ENCODE data around the gene RAI1.
A peak's percentile ranks its signal among the peaks of the same experiment; 100 is the strongest.
"Not testable (repeated sequence)": the region's sequence is repeated elsewhere in the genome, so short reads cannot be mapped to it uniquely, and the experiment has no call there.

The RAI1 gene, protein sequence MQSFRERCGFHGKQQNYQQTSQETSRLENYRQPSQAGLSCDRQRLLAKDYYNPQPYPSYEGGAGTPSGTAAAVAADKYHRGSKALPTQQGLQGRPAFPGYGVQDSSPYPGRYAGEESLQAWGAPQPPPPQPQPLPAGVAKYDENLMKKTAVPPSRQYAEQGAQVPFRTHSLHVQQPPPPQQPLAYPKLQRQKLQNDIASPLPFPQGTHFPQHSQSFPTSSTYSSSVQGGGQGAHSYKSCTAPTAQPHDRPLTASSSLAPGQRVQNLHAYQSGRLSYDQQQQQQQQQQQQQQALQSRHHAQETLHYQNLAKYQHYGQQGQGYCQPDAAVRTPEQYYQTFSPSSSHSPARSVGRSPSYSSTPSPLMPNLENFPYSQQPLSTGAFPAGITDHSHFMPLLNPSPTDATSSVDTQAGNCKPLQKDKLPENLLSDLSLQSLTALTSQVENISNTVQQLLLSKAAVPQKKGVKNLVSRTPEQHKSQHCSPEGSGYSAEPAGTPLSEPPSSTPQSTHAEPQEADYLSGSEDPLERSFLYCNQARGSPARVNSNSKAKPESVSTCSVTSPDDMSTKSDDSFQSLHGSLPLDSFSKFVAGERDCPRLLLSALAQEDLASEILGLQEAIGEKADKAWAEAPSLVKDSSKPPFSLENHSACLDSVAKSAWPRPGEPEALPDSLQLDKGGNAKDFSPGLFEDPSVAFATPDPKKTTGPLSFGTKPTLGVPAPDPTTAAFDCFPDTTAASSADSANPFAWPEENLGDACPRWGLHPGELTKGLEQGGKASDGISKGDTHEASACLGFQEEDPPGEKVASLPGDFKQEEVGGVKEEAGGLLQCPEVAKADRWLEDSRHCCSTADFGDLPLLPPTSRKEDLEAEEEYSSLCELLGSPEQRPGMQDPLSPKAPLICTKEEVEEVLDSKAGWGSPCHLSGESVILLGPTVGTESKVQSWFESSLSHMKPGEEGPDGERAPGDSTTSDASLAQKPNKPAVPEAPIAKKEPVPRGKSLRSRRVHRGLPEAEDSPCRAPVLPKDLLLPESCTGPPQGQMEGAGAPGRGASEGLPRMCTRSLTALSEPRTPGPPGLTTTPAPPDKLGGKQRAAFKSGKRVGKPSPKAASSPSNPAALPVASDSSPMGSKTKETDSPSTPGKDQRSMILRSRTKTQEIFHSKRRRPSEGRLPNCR (N-terminal part only)

DNA sequence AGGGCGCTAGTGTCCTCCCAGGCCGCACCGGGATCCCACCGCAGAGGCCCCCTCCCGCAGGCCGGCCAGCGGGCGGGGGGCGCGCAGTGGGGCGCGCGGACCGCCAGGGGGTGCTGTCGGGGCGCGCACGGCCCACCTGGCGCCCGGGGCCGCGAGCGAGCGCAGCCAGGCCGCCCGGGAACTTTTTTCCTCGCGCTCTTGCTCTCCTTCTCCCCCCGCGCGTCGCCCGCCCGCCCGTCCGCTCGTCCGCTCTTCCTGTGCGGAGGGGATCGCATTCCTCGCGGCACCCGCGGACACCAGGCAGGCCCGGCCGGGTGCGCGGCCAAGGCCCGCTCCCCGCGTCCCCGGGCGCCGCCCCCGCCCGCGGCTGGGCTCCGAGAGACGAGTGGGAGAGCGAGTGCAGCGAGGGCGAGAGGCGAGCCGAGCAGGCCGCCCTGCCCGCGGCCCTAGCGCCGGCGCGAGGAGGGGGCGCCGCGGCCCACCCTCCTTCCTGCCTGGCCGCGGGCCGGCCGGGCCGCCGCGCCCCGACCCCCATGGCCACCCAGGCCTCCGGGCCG is at the start of gene RAI1:
RAI1 (plus strand) TSS at position 272 of the 557 bp plus-strand sequence. CDS start 111,491 bp downstream, outside the sequence.
- peak; percentile 74 for DNase-seq

- DNase-seq = peak; percentile 25
Measured at GRCh38 chr17:17632690-17633089, 48.6 kb upstream of the RAI1 start.

DNA sequence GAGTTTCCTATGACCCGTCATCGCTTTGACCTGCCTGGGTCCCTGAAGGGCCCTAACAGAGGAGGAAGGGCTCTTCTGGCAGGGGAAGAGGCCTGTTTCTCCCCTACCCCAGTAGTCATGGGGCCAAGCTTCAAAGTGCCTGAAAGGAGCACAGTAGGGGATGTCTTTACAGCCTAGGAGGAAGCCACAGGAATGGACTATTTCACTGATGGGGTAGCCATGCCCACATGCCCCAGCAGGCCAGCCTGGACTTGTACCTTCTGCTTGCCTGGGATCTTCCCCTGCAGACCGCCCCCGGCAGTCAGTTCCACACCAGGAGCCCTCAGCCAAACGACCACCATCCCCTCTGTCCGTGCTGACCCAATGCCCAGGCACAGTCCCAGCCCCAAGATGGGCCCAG is 47.9 kb upstream of the RAI1 start:
- DNase-seq = no peak

DNA sequence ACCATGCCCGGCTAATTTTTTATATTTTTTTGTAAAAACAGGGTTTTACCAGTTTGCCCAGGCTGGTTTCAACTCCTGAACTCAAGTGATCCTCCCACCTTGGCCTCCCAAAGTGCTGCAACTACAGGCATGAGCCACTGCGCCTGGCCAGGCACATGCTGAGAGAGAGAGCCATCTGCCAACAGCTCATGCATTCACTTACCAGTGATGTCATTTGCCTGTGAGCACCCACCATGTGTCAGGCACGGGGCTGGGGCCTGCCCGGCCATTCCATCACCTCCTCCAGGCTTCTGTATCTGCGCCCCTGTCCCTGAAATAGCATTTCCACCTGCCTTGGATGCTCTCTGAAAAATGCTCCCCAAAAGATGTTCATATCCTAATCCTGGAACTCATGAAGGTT is 46.1 kb upstream of the RAI1 start:
- no peak for DNase-seq

DNA sequence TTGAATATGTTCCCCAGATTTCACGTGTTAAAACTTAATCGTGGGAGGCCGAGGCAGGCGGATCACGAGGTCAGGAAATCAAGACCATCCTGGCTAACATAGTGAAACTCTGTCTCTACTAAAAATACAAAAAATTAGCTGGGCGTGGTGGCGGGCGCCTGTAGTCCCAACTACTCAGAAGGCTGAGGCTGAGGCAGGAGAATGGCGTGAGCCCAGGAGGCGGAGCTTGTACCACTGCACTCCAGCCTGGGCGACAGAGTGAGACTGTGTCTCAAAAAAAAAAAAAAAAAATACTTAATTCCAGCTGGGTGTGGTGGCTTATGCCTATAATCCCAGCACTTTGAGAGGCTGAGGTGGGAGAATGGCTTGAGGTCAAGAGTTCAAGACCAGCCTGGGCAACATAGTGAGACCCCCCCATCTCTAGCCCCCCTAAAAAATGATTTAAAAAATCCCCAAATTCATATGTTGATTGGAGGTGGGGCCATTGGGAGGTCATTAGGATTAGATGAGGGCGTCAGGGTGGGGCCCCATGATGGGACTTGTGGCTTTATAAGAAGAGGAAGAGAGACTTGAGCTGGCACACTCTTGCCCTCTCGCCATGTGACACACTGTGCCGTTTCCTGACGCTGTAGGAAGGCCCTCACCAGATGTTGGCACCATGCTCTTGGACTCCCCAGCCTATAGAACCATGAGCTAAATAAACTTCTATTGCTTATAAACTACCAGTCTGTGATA is 45.6 kb upstream of the RAI1 start:
- not testable (repeated sequence) for DNase-seq

GRCh38 chr17:17636272-17636885 is 44.9 kb upstream of the RAI1 start:
- no peak for DNase-seq

DNA sequence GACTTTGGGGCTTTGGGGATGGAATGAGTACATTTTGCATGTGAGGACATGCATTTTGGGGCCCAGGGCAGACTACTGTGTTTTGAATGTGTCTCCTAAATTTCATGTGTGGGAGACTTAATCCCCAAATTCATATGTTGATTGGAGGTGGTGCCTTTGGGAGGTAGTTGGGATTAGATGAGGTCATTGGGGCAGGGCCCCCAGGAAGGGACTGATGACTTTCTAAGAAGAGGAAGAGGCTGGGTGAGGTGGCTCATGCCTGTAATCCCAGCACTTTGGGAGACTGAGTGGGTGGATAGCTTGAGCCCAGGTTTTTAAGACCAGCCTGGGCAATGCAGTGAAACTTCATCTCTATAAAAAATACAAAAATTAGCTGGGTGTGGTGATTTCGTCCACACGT is 42.8 kb upstream of the RAI1 start:
- DNase-seq = no peak

- DNase-seq = not testable (repeated sequence)
Measured at GRCh38 chr17:17639661-17640270, 41.5 kb upstream of the RAI1 start.

DNA sequence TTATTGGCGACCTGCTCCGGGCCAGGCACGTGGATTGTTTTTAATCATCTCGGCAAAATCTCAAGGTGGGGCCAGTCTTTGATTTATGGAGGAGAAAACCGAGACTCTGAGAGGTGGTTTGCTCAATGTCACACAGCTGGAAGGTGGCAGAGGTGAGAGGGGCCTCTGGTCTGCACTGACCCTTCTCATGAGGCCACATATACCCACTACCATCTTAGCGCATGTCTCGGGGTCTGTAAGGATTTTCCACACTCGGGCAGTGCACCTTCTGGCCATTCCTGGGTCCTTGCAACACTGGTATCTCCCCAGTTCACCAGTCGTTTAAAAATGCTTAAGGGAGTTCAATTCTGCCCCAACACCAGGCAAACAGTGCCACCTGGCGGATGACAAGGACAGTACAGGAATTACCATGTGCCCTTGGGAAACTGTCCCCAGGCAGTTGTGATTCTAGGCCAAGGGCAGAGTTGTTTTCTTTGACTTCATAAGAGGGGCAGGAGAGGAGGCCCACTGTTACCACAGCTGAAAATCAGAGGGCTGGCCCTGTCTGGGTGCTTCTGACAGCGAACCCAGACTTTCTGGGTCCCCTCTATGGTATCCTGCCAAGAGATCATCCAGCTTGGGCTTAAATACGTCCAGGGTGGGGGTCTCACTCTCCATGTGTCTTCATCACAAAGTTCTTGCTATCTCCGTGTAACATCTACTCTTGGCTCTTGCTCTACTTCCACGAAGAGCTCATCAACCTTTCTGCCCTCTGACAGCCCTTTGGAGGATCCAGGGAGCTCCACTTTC is 39.4 kb upstream of the RAI1 start:
- DNase-seq = peak; percentile 73

GRCh38 chr17:17645148-17645547 is 36.1 kb upstream of the RAI1 start:
- DNase-seq = not testable (repeated sequence)

- no peak for DNase-seq
Measured at GRCh38 chr17:17645961-17646360, 35.3 kb upstream of the RAI1 start.

DNA sequence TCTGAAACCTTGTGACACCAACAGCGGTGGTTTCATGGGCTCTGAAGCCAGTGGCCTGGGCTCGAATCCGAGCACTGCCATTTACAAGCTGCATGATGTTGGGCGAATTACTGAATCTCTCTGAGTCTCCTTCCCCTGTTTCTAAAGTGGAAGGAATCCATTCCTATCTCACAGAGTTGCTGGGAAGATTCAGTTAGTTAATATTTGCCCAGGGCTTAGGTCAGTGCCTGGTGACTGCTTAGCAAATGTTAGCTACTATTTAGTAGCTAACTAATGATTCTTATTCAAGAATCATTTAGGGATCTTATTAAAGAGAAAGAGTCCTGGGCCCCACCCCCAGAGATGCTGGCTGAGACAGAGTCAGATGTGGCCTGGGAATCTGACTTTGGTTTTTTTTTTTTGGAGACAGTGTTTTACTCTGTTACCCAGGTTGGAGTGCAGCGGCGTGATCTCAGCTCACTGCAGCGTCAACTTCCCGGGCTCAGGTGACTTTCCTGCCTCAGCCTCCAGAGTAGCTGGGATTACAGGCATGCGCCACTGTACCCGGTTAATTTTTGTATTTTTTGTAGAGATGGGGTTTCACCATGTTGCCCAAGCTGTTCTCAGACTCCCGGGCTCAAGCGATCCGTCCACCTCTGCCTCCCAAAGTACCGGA is 33.6 kb upstream of the RAI1 start:
- no peak for DNase-seq

- DNase-seq = no peak
Measured at GRCh38 chr17:17648762-17649161, 32.5 kb upstream of the RAI1 start.

DNA sequence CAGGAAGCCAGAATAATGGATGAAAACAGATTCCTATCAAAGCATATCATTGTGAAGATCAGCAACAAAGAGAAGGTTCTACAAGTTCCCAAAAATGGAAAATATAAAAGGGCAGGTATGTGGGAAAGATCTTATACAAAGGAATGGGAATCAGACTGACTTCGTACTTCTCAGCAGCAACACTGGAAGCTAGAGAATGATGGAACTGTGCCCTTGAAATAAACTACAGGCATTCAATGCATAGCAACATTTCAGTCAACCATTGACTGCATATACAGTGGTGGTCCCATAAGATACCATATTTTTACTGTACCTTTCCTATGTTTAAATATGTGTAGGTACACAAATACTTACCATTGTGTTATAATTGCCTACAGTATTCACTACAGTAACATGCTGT is 30.3 kb upstream of the RAI1 start:
- DNase-seq = no peak

DNA sequence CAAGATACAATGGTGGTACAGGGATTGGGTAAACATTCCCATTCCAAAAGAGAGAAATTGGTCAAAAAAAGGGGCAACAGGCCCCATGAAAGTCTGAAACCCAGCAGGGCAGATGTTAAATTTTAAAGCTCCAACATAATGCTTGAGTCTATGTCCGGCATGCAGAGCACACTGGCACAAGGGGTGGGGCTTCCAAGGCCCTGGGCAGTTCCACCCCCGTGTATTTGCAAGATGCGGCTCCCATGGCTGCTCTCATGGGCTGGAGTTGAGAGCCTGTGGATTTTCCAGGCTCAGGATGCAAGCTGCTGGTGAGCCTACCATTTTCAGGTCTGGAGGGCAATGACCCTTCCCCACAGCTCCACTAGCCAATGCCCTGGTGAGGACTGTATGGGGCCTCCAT is 27.9 kb upstream of the RAI1 start:
- no peak for DNase-seq

DNA sequence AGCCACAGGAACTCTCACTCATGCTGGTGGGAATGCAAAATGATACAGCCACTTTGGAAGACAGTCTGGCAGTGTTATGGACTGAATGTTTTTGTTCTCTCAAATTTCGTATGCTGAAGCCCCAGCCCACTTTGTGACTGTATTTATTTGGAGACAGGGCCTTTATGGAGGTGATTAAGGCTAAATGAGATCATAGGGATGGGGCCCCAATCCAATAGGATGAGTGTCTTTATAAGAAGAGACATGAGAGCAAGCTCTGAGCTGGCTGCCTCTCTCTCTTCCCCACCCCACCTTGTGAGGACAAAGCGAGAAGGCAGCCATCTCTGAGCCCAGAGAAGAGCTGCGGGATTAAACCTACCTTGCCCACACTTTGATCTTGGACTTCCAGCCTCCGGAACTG is 21.9 kb upstream of the RAI1 start:
- DNase-seq = no peak

- no peak for DNase-seq
Measured at GRCh38 chr17:17661134-17661533, 20.1 kb upstream of the RAI1 start.

- peak; percentile 30 for DNase-seq
Measured at GRCh38 chr17:17661834-17662385, 19.3 kb upstream of the RAI1 start.
